GM18870 (cell line): ENCODE data around the gene ACSM4.
"Not testable (repeated sequence)": the region's sequence is repeated elsewhere in the genome, so short reads cannot be mapped to it uniquely, and the experiment has no call there.

ENCODE experiments used
- ATAC-seq: cut with Tn5 transposase; IDR thresholded peaks from one replicate; pipeline ENCODE4 v1.9.1; 2021; ENCODE audit warnings: moderate library complexity; ENCODE audit not compliant: unreplicated experiment

ACSM4 gene

GRCh38 chr12:7327918-7328317, 24.0 kb downstream of the ACSM4 start:
- ATAC-seq = no peak

GRCh38 chr12:7337790-7338189, 33.9 kb downstream of the ACSM4 start:
- not testable (repeated sequence) for ATAC-seq

DNA sequence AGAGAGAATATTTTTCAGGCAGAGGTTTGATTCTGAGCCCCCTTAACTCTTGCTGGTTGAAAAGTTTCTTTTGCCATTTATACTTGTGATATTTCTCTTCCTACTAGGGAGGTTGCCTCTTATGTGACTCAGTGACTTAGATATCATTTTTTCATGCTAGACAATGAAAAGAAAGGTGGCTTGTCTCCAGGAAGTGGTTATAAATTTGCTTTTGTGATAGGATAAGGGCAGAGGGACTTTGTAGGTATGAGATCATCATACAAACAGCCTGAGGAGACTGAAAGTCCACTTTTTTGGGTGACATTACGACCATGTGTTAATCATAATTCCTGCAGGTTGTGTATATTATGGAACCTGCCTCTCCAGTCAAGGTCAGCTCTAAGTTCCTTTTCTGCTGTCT, 35.8 kb downstream of the ACSM4 start:
- ATAC-seq = no peak

DNA sequence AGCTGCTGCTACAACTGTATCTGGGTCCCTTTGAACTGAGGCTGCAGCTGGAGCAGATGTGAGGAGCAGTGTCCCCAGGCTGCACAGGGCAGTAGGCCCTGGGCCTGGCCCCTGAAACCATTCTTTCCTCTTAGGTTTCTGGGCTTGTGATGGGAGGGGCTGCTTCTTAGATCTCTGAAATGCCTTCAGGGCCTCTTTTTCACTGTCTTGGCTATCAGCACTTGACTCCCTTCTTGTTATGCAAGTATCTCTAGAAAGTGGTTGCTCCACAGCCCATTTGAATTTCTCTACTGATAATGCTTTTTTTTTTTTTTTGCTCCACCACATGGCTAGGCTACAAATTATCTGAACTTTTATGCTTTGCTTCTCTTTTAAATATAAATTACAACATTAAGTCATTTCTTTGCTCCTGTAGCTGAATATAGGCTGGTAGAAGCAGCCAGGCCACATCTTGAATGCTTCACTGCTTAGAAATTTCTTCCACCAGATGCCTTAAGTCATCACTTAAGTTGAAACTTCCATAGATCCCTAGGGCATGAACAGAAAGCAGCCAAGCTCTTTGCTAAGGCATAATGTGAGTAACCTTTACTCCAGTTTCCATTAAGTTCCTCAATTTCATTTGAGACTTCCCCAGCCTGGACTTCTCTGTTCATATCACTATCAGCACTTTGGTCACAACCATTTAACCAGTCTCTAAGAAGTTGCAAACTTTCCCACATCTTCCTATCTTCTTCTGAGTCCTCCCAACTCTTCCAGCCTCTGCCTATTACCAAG, 41.1 kb downstream of the ACSM4 start:
- ATAC-seq = no peak

GRCh38 chr12:7346551-7347225, 42.8 kb downstream of the ACSM4 start:
- ATAC-seq = no peak

- ATAC-seq = no peak
These were observed 45.5 kb downstream of the ACSM4 start for GRCh38 chr12:7349418-7349817.

DNA sequence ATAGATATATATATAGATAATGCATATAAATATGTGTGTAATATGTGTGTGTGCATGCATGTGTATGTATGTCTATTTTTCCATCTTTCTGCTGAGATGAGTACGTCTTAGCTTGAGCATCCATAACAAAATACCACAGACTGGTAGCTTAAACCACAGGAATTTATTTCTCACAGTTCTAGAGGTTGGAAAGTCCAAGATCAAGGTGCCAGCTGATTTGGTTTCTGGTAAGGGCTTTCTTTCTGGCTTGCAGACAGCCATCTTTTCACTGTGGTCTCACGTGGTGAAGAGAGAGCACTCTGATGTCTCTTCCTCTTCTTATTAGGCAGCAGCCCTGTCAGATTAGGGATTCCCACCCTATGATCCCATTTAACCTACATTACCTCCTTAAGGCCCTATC, 47.3 kb downstream of the ACSM4 start:
- no peak for ATAC-seq

GRCh38 chr12:7352661-7353060, 48.8 kb downstream of the ACSM4 start:
- no peak for ATAC-seq

- no peak for ATAC-seq
These were observed 50.7 kb downstream of the ACSM4 start for GRCh38 chr12:7354529-7354928.

GRCh38 chr12:7361265-7361664, 57.4 kb downstream of the ACSM4 start:
- ATAC-seq = no peak

- no peak for ATAC-seq
These were observed 58.9 kb downstream of the ACSM4 start for GRCh38 chr12:7362734-7363133.

DNA sequence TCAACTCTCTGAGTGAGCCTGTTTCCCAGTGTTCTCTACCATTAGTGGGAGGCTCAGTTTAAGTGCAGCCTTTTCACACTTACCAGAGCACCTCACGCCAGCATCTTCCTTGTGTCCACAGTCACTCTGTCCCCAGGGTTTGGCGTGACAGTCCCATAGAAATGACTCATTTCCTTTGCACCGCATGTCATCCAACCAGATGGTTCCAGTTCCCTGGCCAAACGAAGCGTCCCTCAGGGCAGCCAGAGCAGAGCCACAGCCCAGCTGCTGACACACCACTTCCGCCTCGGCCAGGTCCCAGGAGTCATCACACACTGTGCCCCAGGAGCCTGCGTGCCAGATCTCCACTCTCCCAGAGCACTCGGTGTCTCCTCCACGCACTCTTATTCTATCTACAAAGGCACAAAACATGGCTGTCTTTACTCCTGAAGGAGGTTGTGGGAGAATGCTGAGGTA, 65.4 kb downstream of the ACSM4 start:
- peak; percentile 86 for ATAC-seq

DNA sequence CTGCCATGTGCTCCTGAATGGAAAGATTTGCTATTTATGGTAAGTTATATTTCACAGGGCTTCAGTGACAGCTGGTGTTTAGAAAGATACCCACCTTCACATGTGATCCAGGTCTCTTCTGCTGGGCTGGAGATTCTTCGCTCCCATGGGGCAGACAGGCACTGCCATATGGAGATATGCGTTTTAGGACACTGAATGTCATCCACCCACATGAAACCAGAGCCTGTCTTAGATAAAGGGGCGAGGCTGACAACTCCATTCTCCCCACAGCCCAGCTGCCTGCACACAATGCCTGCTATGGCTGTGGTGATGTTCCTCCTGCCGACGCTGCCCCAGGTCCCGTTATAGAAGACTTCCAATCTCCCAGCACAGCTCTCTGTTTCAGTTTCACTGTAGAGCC, 69.4 kb downstream of the ACSM4 start:
- ATAC-seq = no peak

DNA sequence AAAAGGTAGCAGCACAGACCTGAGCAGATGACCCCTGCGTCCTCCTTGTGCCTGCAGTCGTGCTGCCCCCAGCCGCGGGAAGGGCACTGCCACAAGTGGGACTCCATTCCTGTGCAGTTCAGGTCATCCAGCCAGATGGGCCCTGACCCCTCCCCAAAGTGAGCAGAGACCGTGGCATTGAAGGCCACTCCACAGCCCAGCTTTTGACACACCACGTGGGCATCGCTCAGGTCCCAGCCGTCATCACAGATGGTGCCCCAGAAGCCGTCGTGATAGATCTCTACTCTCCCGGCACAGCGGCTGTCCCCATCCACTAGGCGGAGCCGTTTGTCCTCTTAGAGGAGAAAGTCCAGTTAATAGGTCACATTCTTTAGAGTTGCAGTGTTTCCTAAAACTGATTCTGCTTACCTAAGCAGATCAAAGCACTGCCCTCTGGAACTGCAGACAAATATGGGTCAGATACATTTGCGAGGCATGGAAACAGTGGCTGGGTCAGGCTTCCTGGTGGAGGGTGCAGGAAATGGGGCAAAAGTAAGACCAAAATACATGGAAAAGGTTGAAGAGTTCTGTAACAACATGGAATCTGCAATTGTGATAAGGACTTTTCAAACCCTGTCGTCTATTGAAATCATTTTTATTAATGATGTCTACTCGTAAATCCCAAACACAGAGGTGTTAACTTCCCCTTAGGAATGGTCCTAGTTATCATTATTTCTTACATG, 70.7 kb downstream of the ACSM4 start:
- ATAC-seq = no peak

DNA sequence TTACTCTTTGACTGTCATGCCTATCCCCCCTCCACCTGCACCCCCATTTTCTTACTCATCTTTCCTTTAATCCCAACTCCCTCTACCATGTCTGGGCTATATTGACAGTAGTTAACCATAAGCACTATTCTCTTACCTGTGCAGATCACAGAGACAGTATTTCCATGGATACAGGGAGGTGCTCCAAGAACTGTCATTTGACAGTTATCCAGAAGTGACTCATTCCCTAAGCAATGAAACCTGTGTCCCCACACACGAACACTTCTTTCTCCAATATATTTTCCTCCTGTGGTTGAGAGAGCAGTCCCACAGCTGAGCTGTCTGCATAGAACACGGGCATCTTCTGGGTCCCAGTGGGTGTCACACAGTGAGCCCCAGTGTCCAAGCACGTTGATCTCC, 71.3 kb downstream of the ACSM4 start:
- no peak for ATAC-seq

- ATAC-seq = no peak
These were observed 72.3 kb downstream of the ACSM4 start for GRCh38 chr12:7376196-7376595.
